Endodermal cell (in vitro differentiated cells): ENCODE results near the gene KRT1. TPM values are rescaled to one million over a fixed set of nuclear protein-coding genes. Genes with fewer than 3 reads are reported as not detected.

Experiments
- DNase-seq: peaks from one replicate; pipeline ENCODE4 v3.0.0-alpha.2; 2017
- H3K27ac ChIP-seq: 2 replicates; pipeline ENCODE4 v1.5.1; 2013; ENCODE audit warnings: mild to moderate bottlenecking, low read depth, low read length, moderate library complexity
- H3K27me3 ChIP-seq: 2 replicates; pipeline ENCODE4 v1.6.1; 2013; ENCODE audit warnings: mild to moderate bottlenecking, low read length, moderate library complexity; ENCODE audit not compliant: insufficient read depth, control insufficient read depth, poor library complexity, severe bottlenecking
- H3K36me3 ChIP-seq: 2 replicates; pipeline ENCODE4 v1.7.0; 2013; ENCODE audit warnings: mild to moderate bottlenecking, low read length, moderate library complexity; ENCODE audit not compliant: control insufficient read depth, insufficient read depth
- H3K4me1 ChIP-seq: one replicate; pipeline ENCODE4 v1.7.0; 2013; ENCODE audit warnings: low read length; ENCODE audit not compliant: control insufficient read depth, insufficient read depth
- H3K4me3 ChIP-seq: 2 replicates; pipeline ENCODE4 v1.5.1; 2013; ENCODE audit warnings: mild to moderate bottlenecking, low read length, moderate library complexity
- H3K9ac ChIP-seq: 2 replicates; pipeline ENCODE4 v1.6.1; 2013; ENCODE audit warnings: mild to moderate bottlenecking, low read length, moderate library complexity; ENCODE audit not compliant: poor library complexity, severe bottlenecking; ENCODE audit errors: extremely low read depth
- H3K9me3 ChIP-seq: 2 replicates; pipeline ENCODE4 v1.6.1; 2013; ENCODE audit warnings: mild to moderate bottlenecking, low read length, moderate library complexity; ENCODE audit not compliant: control insufficient read depth
- H3K27ac Mint-ChIP-seq: 2 replicates; pipeline ENCODE4 v1.8.0; 2020; ENCODE audit warnings: mixed read lengths
- H3K27me3 Mint-ChIP-seq: 2 replicates; pipeline ENCODE4 v1.8.0; 2021; ENCODE audit warnings: mild to moderate bottlenecking, mixed read lengths; ENCODE audit not compliant: insufficient read depth
- H3K36me3 Mint-ChIP-seq: 2 replicates; pipeline ENCODE4 v1.8.0; 2020; ENCODE audit warnings: low read depth, mixed read lengths
- H3K4me1 Mint-ChIP-seq: 2 replicates; pipeline ENCODE4 v1.8.0; 2020; ENCODE audit warnings: mixed read lengths
- H3K4me3 Mint-ChIP-seq: 2 replicates; pipeline ENCODE4 v1.8.0; 2020; ENCODE audit warnings: mild to moderate bottlenecking, moderate library complexity, mixed read lengths
- H3K9me3 Mint-ChIP-seq: 2 replicates; pipeline ENCODE4 v1.8.0; 2020; ENCODE audit warnings: mild to moderate bottlenecking, mixed read lengths
- WGBS, 2 experiments: methylation state at CpG; one replicate each; pipeline versions ENCODE4 v1.1.5 to v1.1.7; 2013; ENCODE audit warnings: missing lambda C conversion rate in 2 of 2, mixed read lengths in 1 of 2; ENCODE audit not compliant: insufficient coverage in 1 of 2, insufficient read length in 1 of 2; 5-methylcytosine and 5-hydroxymethylcytosine counted together
- total RNA-seq, 2 donors: library from RNA; stranded (reverse); fragmentation: NEBNext Ultra II Directional in 1 of 2; extraction: Animal tissue kit (Norgen Biotek cat#: 25700) in 1 of 2; gene quantifications; 2 replicates in 1 of 2; 3 replicates in 1 of 2; pipeline ENCODE4 v1.2.1, GENCODE V29; 2021
- TF ChIP-seq, protein P1 (sequence below): fragments of 200-600 bp; sonication (generic); conservative IDR thresholded peaks from 2 replicates; pipeline ENCODE4 v1.5.0; 2021; ENCODE audit warnings: antibody characterized with exemption, mild to moderate bottlenecking

KRT1 gene
- total RNA-seq, 2 donors from 2014 or later = not detected

DNA sequence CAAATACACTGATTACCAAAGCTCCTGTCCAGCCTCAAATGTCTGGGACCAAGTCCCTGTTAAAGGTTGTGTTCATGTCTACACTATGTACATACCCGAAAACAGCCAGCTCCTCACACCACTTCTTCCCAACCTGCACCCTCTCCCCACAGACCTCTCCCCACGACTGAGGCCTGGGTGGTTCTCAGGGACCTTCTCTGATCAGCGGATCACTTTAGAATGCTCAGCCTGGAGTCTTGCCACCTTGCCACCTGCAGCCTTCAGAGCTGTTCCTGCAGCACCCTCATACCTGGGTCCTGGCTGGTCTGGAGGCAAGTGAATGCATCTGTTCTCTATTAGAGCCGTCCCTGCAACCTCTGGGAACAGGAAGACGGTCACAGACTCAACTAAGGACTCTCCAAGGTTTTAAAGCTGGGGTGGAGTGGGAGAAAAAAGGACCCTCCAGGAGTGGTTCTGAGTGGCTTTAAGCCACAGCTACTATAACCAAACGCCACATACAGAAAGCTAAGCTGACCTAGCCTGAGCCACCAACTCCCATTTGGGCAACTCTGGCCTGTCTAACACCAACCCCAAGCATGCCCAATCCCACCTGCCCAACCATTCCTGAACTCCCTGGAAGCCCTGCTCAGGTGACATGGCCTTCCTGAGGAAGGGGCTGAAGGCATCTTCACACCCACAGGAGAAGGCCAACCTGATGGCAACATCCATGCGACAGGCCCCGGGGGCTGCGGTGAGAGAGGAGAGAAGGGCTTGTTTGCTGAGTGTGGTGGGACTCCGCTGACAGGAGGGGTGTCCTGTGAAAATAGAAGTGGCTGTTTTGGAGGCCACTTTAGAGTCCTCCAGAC lies 36.8 kb downstream of the KRT1 start:
- Histone ChIP-seq H3K9me3 (no peaks in the 10 kb centered on the region), H3K27ac (no peak overlapping the region), H3K36me3 (no peaks in the 10 kb centered on the region), H3K4me3 (no peak overlapping the region), H3K27me3 (peaks cover 34% of the 10 kb centered on the region), H3K4me1 (no peaks in the 10 kb centered on the region), H3K9ac (no peak overlapping the region)
- Mint-ChIP-seq H3K27me3 (peaks cover 37% of the 10 kb centered on the region), H3K4me1 (no peaks in the 10 kb centered on the region), H3K36me3 (no peaks in the 10 kb centered on the region), H3K9me3 (no peaks in the 10 kb centered on the region), H3K4me3 (no peak overlapping the region), H3K27ac (no peak overlapping the region)
- TF ChIP-seq, protein P1, sequence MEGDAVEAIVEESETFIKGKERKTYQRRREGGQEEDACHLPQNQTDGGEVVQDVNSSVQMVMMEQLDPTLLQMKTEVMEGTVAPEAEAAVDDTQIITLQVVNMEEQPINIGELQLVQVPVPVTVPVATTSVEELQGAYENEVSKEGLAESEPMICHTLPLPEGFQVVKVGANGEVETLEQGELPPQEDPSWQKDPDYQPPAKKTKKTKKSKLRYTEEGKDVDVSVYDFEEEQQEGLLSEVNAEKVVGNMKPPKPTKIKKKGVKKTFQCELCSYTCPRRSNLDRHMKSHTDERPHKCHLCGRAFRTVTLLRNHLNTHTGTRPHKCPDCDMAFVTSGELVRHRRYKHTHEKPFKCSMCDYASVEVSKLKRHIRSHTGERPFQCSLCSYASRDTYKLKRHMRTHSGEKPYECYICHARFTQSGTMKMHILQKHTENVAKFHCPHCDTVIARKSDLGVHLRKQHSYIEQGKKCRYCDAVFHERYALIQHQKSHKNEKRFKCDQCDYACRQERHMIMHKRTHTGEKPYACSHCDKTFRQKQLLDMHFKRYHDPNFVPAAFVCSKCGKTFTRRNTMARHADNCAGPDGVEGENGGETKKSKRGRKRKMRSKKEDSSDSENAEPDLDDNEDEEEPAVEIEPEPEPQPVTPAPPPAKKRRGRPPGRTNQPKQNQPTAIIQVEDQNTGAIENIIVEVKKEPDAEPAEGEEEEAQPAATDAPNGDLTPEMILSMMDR = no peak
- peak; percentile 29 for DNase-seq
- WGBS, 2 experiments = 80 to 92% methylated on average over 2 to 10 of the region's 10 CpGs

DNA sequence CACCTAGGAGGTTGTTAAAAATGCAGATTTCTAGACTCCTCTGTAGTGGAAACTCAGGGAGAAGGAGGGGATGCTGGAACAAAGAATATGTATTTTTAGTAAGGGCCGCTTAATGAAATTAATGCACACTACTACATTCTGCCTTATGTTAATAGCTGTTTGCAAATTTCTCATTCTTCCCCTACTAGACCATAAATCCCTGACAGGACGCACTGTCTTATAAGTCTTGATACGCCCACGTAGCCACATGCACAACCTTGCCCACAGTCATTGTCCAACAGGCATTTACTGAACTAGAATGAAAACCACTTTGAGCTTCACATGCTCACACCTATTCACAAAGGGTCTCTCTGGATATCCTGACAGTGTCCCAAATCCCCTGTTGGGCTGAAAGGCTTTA lies 38.7 kb downstream of the KRT1 start:
- DNase-seq = no peak

DNA sequence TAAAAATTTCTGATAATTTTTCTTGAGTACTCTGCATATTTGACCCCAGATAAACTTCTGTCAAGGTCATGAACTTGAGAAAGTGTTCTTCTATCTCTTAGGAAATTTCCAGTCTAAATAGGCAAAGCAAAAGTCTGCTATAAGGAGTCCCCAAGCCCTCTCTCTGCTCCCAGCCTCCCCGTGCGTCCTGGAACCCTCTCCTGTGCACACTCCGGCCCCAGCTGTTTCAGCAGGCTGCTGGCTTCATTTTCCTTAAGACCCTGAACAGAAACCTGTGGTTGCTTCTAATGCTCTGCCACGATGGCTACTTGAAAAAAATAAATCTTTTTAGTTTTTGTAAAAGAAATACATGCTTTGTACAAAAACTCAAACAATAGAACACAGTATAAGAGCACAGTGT lies 42.9 kb downstream of the KRT1 start:
- Mint-ChIP-seq H3K27me3 (peaks cover 21% of the 10 kb centered on the region), H3K4me1 (peaks cover 6% of the 10 kb centered on the region), H3K4me3 (no peak overlapping the region), H3K9me3 (no peaks in the 10 kb centered on the region), H3K36me3 (no peaks in the 10 kb centered on the region), H3K27ac (no peak overlapping the region)
- Histone ChIP-seq H3K4me1 (no peaks in the 10 kb centered on the region), H3K9ac (no peak overlapping the region), H3K9me3 (no peaks in the 10 kb centered on the region), H3K36me3 (no peaks in the 10 kb centered on the region), H3K27me3 (peaks cover 35% of the 10 kb centered on the region), H3K27ac (no peak overlapping the region), H3K4me3 (no peak overlapping the region)
- DNase-seq = peak; percentile 24
- TF ChIP-seq, protein P1 = no peak
- 92 to 93% methylated on average over 3 to 4 of the region's 4 CpGs for WGBS, 2 experiments

More for the DNA sequence above, 38.7 kb downstream of the KRT1 start:
- 79 to 88% methylated on average over 4 of the region's 4 CpGs for WGBS, 2 experiments
- Histone ChIP-seq H3K36me3 (no peaks in the 10 kb centered on the region), H3K9me3 (no peaks in the 10 kb centered on the region), H3K9ac (no peak overlapping the region), H3K27me3 (peaks cover 37% of the 10 kb centered on the region), H3K27ac (no peak overlapping the region), H3K4me1 (no peaks in the 10 kb centered on the region), H3K4me3 (no peak overlapping the region)
- no peak overlapping the region for H3K27ac Mint-ChIP-seq
- TF ChIP-seq, protein P1 = no peak
- peaks cover 32% of the 10 kb centered on the region for H3K27me3 Mint-ChIP-seq
- H3K36me3 Mint-ChIP-seq = no peaks in the 10 kb centered on the region
- no peak overlapping the region for H3K4me3 Mint-ChIP-seq
- peaks cover 5% of the 10 kb centered on the region for H3K4me1 Mint-ChIP-seq
- H3K9me3 Mint-ChIP-seq = no peaks in the 10 kb centered on the region
